Neural cell (in vitro differentiated cells): Measurements from ENCODE around the gene ADGRE2.

Source experiments
- EP300 ChIP-seq: fragments of 450-650 bp; conservative IDR thresholded peaks from 2 replicates; pipeline ENCODE4 v1.6.1; 2014; ENCODE audit warnings: antibody characterized with exemption, mild to moderate bottlenecking, moderate library complexity; ENCODE audit not compliant: poor library complexity, severe bottlenecking
- MXI1 ChIP-seq: fragments of 450-650 bp; conservative IDR thresholded peaks from 2 replicates; pipeline ENCODE4 v1.6.1; 2014; ENCODE audit warnings: antibody characterized with exemption, mild to moderate bottlenecking; ENCODE audit not compliant: poor library complexity, severe bottlenecking
- RAD21 ChIP-seq: fragments of 450-650 bp; conservative IDR thresholded peaks from 2 replicates; pipeline ENCODE4 v1.6.1; 2014; ENCODE audit warnings: antibody characterized with exemption, mild to moderate bottlenecking, moderate library complexity
- SMC3 ChIP-seq: fragments of 450-650 bp; conservative IDR thresholded peaks from 2 replicates; pipeline ENCODE4 v1.6.1; 2014; ENCODE audit warnings: antibody characterized with exemption, mild to moderate bottlenecking, moderate library complexity; ENCODE audit not compliant: poor library complexity
- TAF1 ChIP-seq: IDR thresholded peaks from 2 replicates; pipeline ENCODE4 v1.6.1; 2012; ENCODE audit warnings: low read depth
- TF ChIP-seq, protein P1 (sequence below): fragments of 450-650 bp; IDR thresholded peaks from 2 replicates; pipeline ENCODE4 v1.5.1; 2014; ENCODE audit warnings: antibody characterized with exemption, mild to moderate bottlenecking, moderate library complexity; ENCODE audit not compliant: poor library complexity, severe bottlenecking

DNA sequence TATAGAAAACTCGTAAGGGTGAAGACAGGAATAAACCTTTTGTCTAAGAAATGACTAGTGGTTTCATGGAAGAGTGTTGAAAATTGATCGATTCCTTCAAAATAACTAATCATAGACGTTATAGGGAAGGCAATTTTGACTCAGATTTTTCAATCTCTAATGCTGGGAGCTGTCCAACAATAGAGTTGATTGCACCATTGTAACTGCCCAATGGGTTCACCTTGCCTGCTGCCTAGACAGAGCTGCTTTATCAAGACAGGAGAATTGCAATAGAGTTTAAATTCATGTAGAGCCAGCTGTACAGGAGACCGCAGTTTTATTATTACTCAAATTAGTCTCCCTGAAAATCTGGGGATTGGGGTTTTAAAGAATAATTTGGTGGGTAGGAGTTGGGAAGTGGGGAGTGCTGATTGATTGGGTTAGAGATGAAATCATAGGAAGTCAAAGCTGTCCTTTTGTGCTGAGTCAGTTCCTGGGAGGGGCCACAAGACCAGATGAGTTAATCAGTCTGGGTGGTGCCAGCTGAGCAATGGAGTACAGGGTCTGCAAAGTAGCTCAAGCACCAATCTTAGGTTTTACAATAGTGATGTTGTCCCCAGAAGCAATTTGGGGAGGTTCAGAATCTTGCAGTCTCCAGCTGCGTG lies 16.8 kb upstream of the ADGRE2 start:
- TF ChIP-seq, protein P1, sequence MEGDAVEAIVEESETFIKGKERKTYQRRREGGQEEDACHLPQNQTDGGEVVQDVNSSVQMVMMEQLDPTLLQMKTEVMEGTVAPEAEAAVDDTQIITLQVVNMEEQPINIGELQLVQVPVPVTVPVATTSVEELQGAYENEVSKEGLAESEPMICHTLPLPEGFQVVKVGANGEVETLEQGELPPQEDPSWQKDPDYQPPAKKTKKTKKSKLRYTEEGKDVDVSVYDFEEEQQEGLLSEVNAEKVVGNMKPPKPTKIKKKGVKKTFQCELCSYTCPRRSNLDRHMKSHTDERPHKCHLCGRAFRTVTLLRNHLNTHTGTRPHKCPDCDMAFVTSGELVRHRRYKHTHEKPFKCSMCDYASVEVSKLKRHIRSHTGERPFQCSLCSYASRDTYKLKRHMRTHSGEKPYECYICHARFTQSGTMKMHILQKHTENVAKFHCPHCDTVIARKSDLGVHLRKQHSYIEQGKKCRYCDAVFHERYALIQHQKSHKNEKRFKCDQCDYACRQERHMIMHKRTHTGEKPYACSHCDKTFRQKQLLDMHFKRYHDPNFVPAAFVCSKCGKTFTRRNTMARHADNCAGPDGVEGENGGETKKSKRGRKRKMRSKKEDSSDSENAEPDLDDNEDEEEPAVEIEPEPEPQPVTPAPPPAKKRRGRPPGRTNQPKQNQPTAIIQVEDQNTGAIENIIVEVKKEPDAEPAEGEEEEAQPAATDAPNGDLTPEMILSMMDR, result no peak
- no peak for TF ChIP-seq SMC3
- no peak for TF ChIP-seq RAD21
- no peak for TF ChIP-seq TAF1
- TF ChIP-seq EP300, result no peak
- TF ChIP-seq MXI1, result no peak
